Hindlimb muscle (tissue), 1 donor: Measurements from ENCODE around the gene PARVB. TPM values are rescaled to one million over a fixed set of nuclear protein-coding genes. Genes with fewer than 3 reads are reported as not detected.

Experiments used
- DNase-seq: peaks from one replicate; pipeline ENCODE4 v3.0.0-alpha.2; 2013
- polyA plus RNA-seq: library from polyadenylated mRNA; unstranded; fragments of 120-200 nt; gene quantifications from one replicate; pipeline ENCODE4 v1.2.1, GENCODE V29; 2013; ENCODE audit not compliant: insufficient read length

PARVB gene
- polyA plus RNA-seq, 1 donor, result 52.7 TPM

- no peak for DNase-seq
Observed at GRCh38 chr22:44204739-44205515, 180.8 kb downstream of the PARVB start.

GRCh38 chr22:44205516-44206329, 181.6 kb downstream of the PARVB start:
- no peak for DNase-seq

GRCh38 chr22:44206330-44206645, 182.2 kb downstream of the PARVB start:
- DNase-seq, result no peak

- DNase-seq, result no peak
Observed at GRCh38 chr22:44206696-44207095, 182.6 kb downstream of the PARVB start.

GRCh38 chr22:44207173-44207980, 183.3 kb downstream of the PARVB start:
- DNase-seq, result no peak

- no peak for DNase-seq
Observed at GRCh38 chr22:44207981-44208317, 183.8 kb downstream of the PARVB start.

- DNase-seq, result no peak
Observed at GRCh38 chr22:44209343-44209742, 185.2 kb downstream of the PARVB start.

GRCh38 chr22:44210722-44211121, 186.6 kb downstream of the PARVB start:
- DNase-seq, result no peak

GRCh38 chr22:44211256-44211945, 187.3 kb downstream of the PARVB start:
- DNase-seq, result no peak

- peak; percentile 39 for DNase-seq
Observed at GRCh38 chr22:44211946-44212930, 188.1 kb downstream of the PARVB start.

GRCh38 chr22:44212936-44213335, 188.8 kb downstream of the PARVB start:
- DNase-seq, result no peak

GRCh38 chr22:44213489-44214043, 189.5 kb downstream of the PARVB start:
- no peak for DNase-seq

- no peak for DNase-seq
Observed at GRCh38 chr22:44214187-44214586, 190.1 kb downstream of the PARVB start.

- no peak for DNase-seq
Observed at GRCh38 chr22:44214764-44215163, 190.7 kb downstream of the PARVB start.

GRCh38 chr22:44215287-44215686, 191.2 kb downstream of the PARVB start:
- DNase-seq, result no peak

- DNase-seq, result no peak
Observed at GRCh38 chr22:44217346-44217745, 193.2 kb downstream of the PARVB start.

- no peak for DNase-seq
Observed at GRCh38 chr22:44218071-44218470, 194.0 kb downstream of the PARVB start.

GRCh38 chr22:44219101-44219870, 195.2 kb downstream of the PARVB start:
- no peak for DNase-seq

- DNase-seq, result no peak
Observed at GRCh38 chr22:44220727-44221680, 196.9 kb downstream of the PARVB start.
